Trophoblast cell (in vitro differentiated cells and primary cell): ENCODE results near the gene LHFPL2.

Experiments
- DNase-seq, 2 donors: peaks; one replicate each; pipeline ENCODE4 v3.0.0-alpha.2; 2016
- H2AFZ ChIP-seq: 2 replicates; pipeline ENCODE4 v1.6.1; 2013; ENCODE audit warnings: low read length, moderate library complexity, mild to moderate bottlenecking; ENCODE audit not compliant: insufficient read depth, poor library complexity
- H2AK5ac ChIP-seq: 2 replicates; pipeline ENCODE4 v1.6.1; 2013; ENCODE audit warnings: mild to moderate bottlenecking, low read length
- H2BK120ac ChIP-seq: 2 replicates; pipeline ENCODE4 v1.6.1; 2013; ENCODE audit warnings: low read length, mild to moderate bottlenecking, moderate library complexity; ENCODE audit not compliant: insufficient read depth, poor library complexity
- H2BK12ac ChIP-seq: 2 replicates; pipeline ENCODE4 v1.6.1; 2013; ENCODE audit warnings: mild to moderate bottlenecking, low read length, moderate library complexity
- H2BK5ac ChIP-seq: 2 replicates; pipeline ENCODE4 v1.6.1; 2013; ENCODE audit warnings: low read length, low read depth, moderate library complexity, mild to moderate bottlenecking; ENCODE audit not compliant: poor library complexity
- H3K14ac ChIP-seq: 2 replicates; pipeline ENCODE4 v1.6.1; 2013; ENCODE audit warnings: mild to moderate bottlenecking, low read length
- H3K18ac ChIP-seq: 2 replicates; pipeline ENCODE4 v1.6.1; 2013; ENCODE audit warnings: mild to moderate bottlenecking, low read length
- H3K23ac ChIP-seq: 2 replicates; pipeline ENCODE4 v1.6.1; 2013; ENCODE audit warnings: low read length
- H3K27ac ChIP-seq: 2 replicates; pipeline ENCODE4 v1.5.1; 2013; ENCODE audit warnings: low read depth, mild to moderate bottlenecking, inconsistent platforms, low read length, moderate library complexity
- H3K27me3 ChIP-seq: 2 replicates; pipeline ENCODE4 v1.6.1; 2013; ENCODE audit warnings: inconsistent platforms, mild to moderate bottlenecking, low read length, moderate library complexity; ENCODE audit not compliant: insufficient read depth
- H3K36me3 ChIP-seq, 2 experiments: 1 replicate in 1 of 2; 2 replicates in 1 of 2; pipeline ENCODE4 v1.6.1; 2013; ENCODE audit warnings: low read length in 2 of 2, mild to moderate bottlenecking in 2 of 2, moderate library complexity in 1 of 2; ENCODE audit not compliant: insufficient read depth in 2 of 2, control insufficient read depth in 1 of 2
- H3K4ac ChIP-seq: 2 replicates; pipeline ENCODE4 v1.6.1; 2013; ENCODE audit warnings: low read depth, mild to moderate bottlenecking, low read length, moderate library complexity
- H3K4me1 ChIP-seq, 2 experiments: 1 replicate in 1 of 2; 2 replicates in 1 of 2; pipeline ENCODE4 v1.6.1; 2013; ENCODE audit warnings: low read length in 2 of 2, mild to moderate bottlenecking in 2 of 2, moderate library complexity in 1 of 2; ENCODE audit not compliant: insufficient read depth in 2 of 2, control insufficient read depth in 1 of 2
- H3K4me2 ChIP-seq: 2 replicates; pipeline ENCODE4 v1.6.1; 2013; ENCODE audit warnings: inconsistent platforms, mild to moderate bottlenecking, low read length, moderate library complexity
- H3K4me3 ChIP-seq: 2 replicates; pipeline ENCODE4 v1.5.1; 2013; ENCODE audit warnings: mild to moderate bottlenecking, low read depth, low read length, inconsistent platforms
- H3K79me1 ChIP-seq: one replicate; pipeline ENCODE4 v1.6.1; 2013; ENCODE audit warnings: low read length
- H3K79me2 ChIP-seq: 2 replicates; pipeline ENCODE4 v1.6.1; 2013; ENCODE audit warnings: low read length, mild to moderate bottlenecking; ENCODE audit not compliant: control insufficient read depth, insufficient read depth, poor library complexity
- H3K9ac ChIP-seq: 2 replicates; pipeline ENCODE4 v1.6.1; 2013; ENCODE audit warnings: mild to moderate bottlenecking, low read length
- H3K9me3 ChIP-seq: 2 replicates; pipeline ENCODE4 v1.6.1; 2013; ENCODE audit warnings: low read depth, mild to moderate bottlenecking, control low read depth, inconsistent platforms, low read length; ENCODE audit not compliant: insufficient read depth
- H4K12ac ChIP-seq: 2 replicates; pipeline ENCODE4 v1.6.1; 2013; ENCODE audit warnings: low read depth, mild to moderate bottlenecking, low read length, moderate library complexity
- H4K8ac ChIP-seq: 2 replicates; pipeline ENCODE4 v1.6.1; 2013; ENCODE audit warnings: low read depth, mild to moderate bottlenecking, low read length, moderate library complexity
- H4K91ac ChIP-seq: one replicate; pipeline ENCODE4 v1.6.1; 2013; ENCODE audit warnings: low read depth, mild to moderate bottlenecking, low read length, moderate library complexity
- whole genome bisulfite sequencing: extraction: QIAGEN DNeasy Blood & Tissue Kit; methylation state at CpG from one replicate; pipeline ENCODE4 v1.1.7; 2013; ENCODE audit warnings: missing lambda C conversion rate; ENCODE audit not compliant: insufficient read length, insufficient coverage; ENCODE audit errors: extremely low coverage; 5-methylcytosine and 5-hydroxymethylcytosine counted together

The LHFPL2 gene

DNA sequence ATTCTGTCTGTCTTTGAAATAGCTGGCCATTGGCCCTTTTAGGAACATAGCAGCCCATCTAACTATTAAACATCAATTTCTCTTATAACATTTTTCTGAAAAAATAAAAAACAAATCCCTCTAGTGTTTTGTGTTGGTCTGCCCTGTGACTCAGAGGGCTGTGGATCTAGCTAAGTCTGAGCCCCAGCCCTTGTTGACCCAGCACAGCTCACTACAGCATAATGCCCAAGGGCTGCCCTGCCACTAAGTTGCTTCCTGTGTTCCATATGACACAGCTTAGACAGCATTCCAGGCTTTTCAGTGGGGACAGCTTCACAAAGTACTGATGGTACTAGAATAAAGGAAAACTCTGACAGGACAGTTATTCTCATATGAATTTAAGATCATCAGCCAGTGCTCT lies 152.2 kb downstream of the LHFPL2 start:
- Histone ChIP-seq H4K8ac (no peak overlapping the region), H2AFZ (no peak overlapping the region), H3K4me2 (no peak overlapping the region), H3K79me1 (no peaks in the 10 kb centered on the region), H3K36me3 (peaks cover 0 to 8% of the 10 kb centered on the region in 2 experiments), H2AK5ac (no peak overlapping the region), H3K4ac (no peak overlapping the region), H3K23ac (no peak overlapping the region), H2BK120ac (no peak overlapping the region), H4K12ac (no peak overlapping the region), H3K14ac (no peak overlapping the region), H3K9ac (no peak overlapping the region), H3K18ac (no peak overlapping the region), H3K9me3 (no peaks in the 10 kb centered on the region), H3K27ac (no peak overlapping the region), H3K4me3 (no peak overlapping the region), H2BK12ac (no peak overlapping the region), H3K4me1 (peaks cover 9 to 22% of the 10 kb centered on the region in 2 experiments), H2BK5ac (no peak overlapping the region), H3K79me2 (peaks cover 2% of the 10 kb centered on the region), H3K27me3 (no peaks in the 10 kb centered on the region), H4K91ac (no peak overlapping the region)
- DNase-seq, result no peak

DNA sequence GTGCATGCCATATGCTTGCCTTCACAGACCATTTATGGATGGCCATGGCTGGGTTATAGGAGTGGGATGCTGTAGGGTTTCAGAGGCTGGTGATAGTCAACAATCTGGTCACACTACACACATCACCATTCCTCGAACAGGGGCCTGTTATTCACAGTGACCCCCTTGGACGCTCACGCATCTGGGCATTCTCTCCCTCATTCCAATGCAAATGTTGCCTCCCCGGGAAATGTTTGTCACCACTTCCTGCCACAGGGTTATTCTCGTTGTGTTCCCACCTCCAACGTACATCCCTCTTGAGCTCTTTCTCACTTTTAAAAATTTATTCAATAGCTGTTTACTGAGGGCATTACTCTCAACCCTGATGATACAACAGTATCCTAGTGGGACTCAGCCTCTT lies 152.8 kb downstream of the LHFPL2 start:
- H4K91ac ChIP-seq, result no peak overlapping the region
- peaks cover 2% of the 10 kb centered on the region for H3K79me2 ChIP-seq
- H4K8ac ChIP-seq, result no peak overlapping the region
- H3K27me3 ChIP-seq, result no peaks in the 10 kb centered on the region
- WGBS, result no CpG with 5 or more reads among the region's 6 CpGs
- no peak overlapping the region for H3K27ac ChIP-seq
- H3K4me2 ChIP-seq, result no peak overlapping the region
- H3K4me3 ChIP-seq, result no peak overlapping the region
- no peak overlapping the region for H3K9ac ChIP-seq
- no peak overlapping the region for H3K23ac ChIP-seq
- no peaks in the 10 kb centered on the region for H3K9me3 ChIP-seq
- no peak overlapping the region for H2BK12ac ChIP-seq
- no peak overlapping the region for H2AFZ ChIP-seq
- no peak for DNase-seq
- H2BK120ac ChIP-seq, result no peak overlapping the region
- no peak overlapping the region for H2BK5ac ChIP-seq
- no peak overlapping the region for H3K14ac ChIP-seq
- H3K36me3 ChIP-seq, result peaks cover 0 to 8% of the 10 kb centered on the region in 2 experiments
- H3K79me1 ChIP-seq, result no peaks in the 10 kb centered on the region
- H3K18ac ChIP-seq, result no peak overlapping the region
- no peak overlapping the region for H2AK5ac ChIP-seq
- H3K4me1 ChIP-seq, result peaks cover 7 to 20% of the 10 kb centered on the region in 2 experiments
- no peak overlapping the region for H3K4ac ChIP-seq
- H4K12ac ChIP-seq, result no peak overlapping the region

DNA sequence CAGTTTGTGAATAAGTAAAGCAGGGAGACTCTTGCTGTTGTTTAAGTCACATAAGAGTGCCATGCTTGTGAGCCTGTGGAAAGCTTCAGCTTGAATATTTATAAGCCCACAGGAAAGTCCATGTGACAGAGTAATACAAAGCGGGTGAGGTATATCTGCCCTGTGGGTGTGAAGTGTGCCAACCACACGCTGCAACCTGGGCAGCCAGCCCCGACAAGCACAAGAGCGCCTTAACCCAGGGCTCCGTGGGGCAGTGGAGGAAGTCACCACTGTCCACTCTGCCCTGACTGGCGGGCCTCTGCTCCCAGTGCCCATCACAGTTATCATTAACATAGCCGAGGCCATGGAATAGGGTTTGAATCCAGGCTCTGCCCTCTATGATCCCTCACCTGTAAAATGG lies 155.9 kb downstream of the LHFPL2 start:
- Histone ChIP-seq H3K23ac (no peak overlapping the region), H3K9me3 (no peaks in the 10 kb centered on the region), H3K4ac (peak overlapping the region; percentile 39), H3K27ac (no peak overlapping the region), H4K12ac (no peak overlapping the region), H3K27me3 (no peaks in the 10 kb centered on the region), H3K79me2 (peaks cover 2% of the 10 kb centered on the region), H4K91ac (no peak overlapping the region), H2AK5ac (no peak overlapping the region), H3K4me2 (no peak overlapping the region), H3K18ac (no peak overlapping the region), H2BK12ac (no peak overlapping the region), H2BK120ac (no peak overlapping the region), H3K4me3 (no peak overlapping the region), H3K36me3 (peaks cover 5 to 17% of the 10 kb centered on the region in 2 experiments), H2AFZ (no peak overlapping the region), H3K14ac (no peak overlapping the region), H3K79me1 (no peaks in the 10 kb centered on the region), H3K9ac (no peak overlapping the region), H2BK5ac (no peak overlapping the region), H4K8ac (no peak overlapping the region), H3K4me1 (peaks cover 4 to 18% of the 10 kb centered on the region in 2 experiments)
- DNase-seq, result no peak
- no CpG with 5 or more reads among the region's 7 CpGs for WGBS

DNA sequence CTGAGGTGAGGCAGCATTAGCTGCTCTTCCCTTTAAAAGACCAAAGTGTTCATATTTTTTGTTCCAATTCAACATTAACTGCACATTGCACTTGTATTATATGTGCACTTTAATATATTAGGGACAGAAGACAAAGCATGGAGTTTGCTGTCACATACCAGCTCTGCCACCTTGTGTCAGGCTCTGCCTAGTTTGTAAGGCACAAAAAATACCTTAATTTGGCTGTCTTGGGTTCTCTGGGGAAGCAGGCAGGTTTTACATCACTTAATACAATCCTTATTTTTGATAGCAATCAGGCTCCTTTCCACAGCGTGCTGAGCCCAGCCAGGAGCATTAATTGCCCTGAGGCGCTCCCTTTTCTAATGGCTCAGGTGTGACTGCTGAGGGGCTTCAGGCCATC lies 156.3 kb downstream of the LHFPL2 start:
- no peak overlapping the region for H4K12ac ChIP-seq
- no peak overlapping the region for H2AFZ ChIP-seq
- H3K4ac ChIP-seq, result no peak overlapping the region
- WGBS, result no CpG with 5 or more reads among the region's 2 CpGs
- no peaks in the 10 kb centered on the region for H3K27me3 ChIP-seq
- peaks cover 4 to 18% of the 10 kb centered on the region in 2 experiments for H3K4me1 ChIP-seq
- H3K27ac ChIP-seq, result no peak overlapping the region
- no peak overlapping the region for H4K91ac ChIP-seq
- no peak overlapping the region for H4K8ac ChIP-seq
- H2BK120ac ChIP-seq, result no peak overlapping the region
- no peak overlapping the region for H2AK5ac ChIP-seq
- H2BK12ac ChIP-seq, result no peak overlapping the region
- H3K36me3 ChIP-seq, result peaks cover 5 to 19% of the 10 kb centered on the region in 2 experiments
- H3K79me2 ChIP-seq, result peaks cover 2% of the 10 kb centered on the region
- H2BK5ac ChIP-seq, result no peak overlapping the region
- H3K18ac ChIP-seq, result no peak overlapping the region
- H3K79me1 ChIP-seq, result no peaks in the 10 kb centered on the region
- no peak overlapping the region for H3K4me2 ChIP-seq
- no peak overlapping the region for H3K23ac ChIP-seq
- no peak for DNase-seq
- no peak overlapping the region for H3K14ac ChIP-seq
- no peak overlapping the region for H3K4me3 ChIP-seq
- H3K9me3 ChIP-seq, result no peaks in the 10 kb centered on the region
- no peak overlapping the region for H3K9ac ChIP-seq
